WTC11 (cell line): ENCODE results near the gene OPCML. TPM values are rescaled to one million over a fixed set of nuclear protein-coding genes. Genes with fewer than 3 reads are reported as not detected.

ENCODE experiments used
- ATAC-seq: fragments of 200-7000 bp; cut with Tn5 transposase; 2 replicates; pipeline ENCODE4 v1.10.0; 2021; ENCODE audit warnings: mild to moderate bottlenecking, moderate library complexity
- CTCF ChIA-PET: fragments of 300-600 bp; sonication (Branson Sonifier 250); formaldehyde crosslinking; loops from one replicate; lab custom pipeline; 2021; ENCODE audit warnings: antibody characterized with exemption; lab: Charles Lee
- POLR2A ChIA-PET: fragments of 350-600 bp; sonication (Branson Sonifier 250); formaldehyde crosslinking; loops from one replicate; lab custom pipeline; 2021; ENCODE audit warnings: antibody characterized with exemption; lab: Charles Lee
- DNase-seq: peaks from one replicate; pipeline ENCODE4 v3.0.0; 2021; ENCODE audit warnings: low spot score
- H3K27ac Mint-ChIP-seq: 2 replicates; pipeline ENCODE4 v1.8.0; 2021; ENCODE audit warnings: mixed read lengths
- H3K27me3 Mint-ChIP-seq: 2 replicates; pipeline ENCODE4 v1.8.0; 2021; ENCODE audit warnings: low read depth, mild to moderate bottlenecking, moderate library complexity, mixed read lengths
- H3K36me3 Mint-ChIP-seq: 2 replicates; pipeline ENCODE4 v1.8.0; 2021; ENCODE audit warnings: mixed read lengths
- H3K4me1 Mint-ChIP-seq: 2 replicates; pipeline ENCODE4 v1.8.0; 2022; ENCODE audit warnings: mixed read lengths
- H3K4me3 Mint-ChIP-seq: 2 replicates; pipeline ENCODE4 v1.8.0; 2021; ENCODE audit warnings: mild to moderate bottlenecking, moderate library complexity, mixed read lengths
- H3K9me3 Mint-ChIP-seq: 2 replicates; pipeline ENCODE4 v1.8.0; 2021; ENCODE audit warnings: mixed read lengths
- ATF2 ChIP-seq: sonication (generic); formaldehyde crosslinking; IDR thresholded peaks from 2 replicates; pipeline ENCODE4 v1.8.1; 2022; ENCODE audit warnings: low read depth, missing genetic modification reagents, borderline replicate concordance
- ATF6 ChIP-seq: sonication (generic); formaldehyde crosslinking; IDR thresholded peaks from 2 replicates; pipeline ENCODE4 v1.8.1; 2023; ENCODE audit warnings: mild to moderate bottlenecking, missing genetic modification reagents
- CREB1 ChIP-seq: sonication (generic); formaldehyde crosslinking; IDR thresholded peaks from 2 replicates; pipeline ENCODE4 v1.8.0; 2023; ENCODE audit warnings: mild to moderate bottlenecking, missing genetic modification reagents
- CREM ChIP-seq: sonication (generic); formaldehyde crosslinking; IDR thresholded peaks from 2 replicates; pipeline ENCODE4 v1.8.1; 2022; ENCODE audit warnings: mild to moderate bottlenecking, missing genetic modification reagents, moderate library complexity
- E2F1 ChIP-seq: sonication (generic); formaldehyde crosslinking; IDR thresholded peaks from 2 replicates; pipeline ENCODE4 v1.8.0; 2022; ENCODE audit warnings: mild to moderate bottlenecking, missing genetic modification reagents
- ELF4 ChIP-seq: sonication (generic); formaldehyde crosslinking; IDR thresholded peaks from 2 replicates; pipeline ENCODE4 v1.8.1; 2022; ENCODE audit warnings: low read depth, mild to moderate bottlenecking, moderate library complexity, missing genetic modification reagents
- FOXK1 ChIP-seq: sonication (generic); formaldehyde crosslinking; IDR thresholded peaks from 2 replicates; pipeline ENCODE4 v1.8.0; 2022; ENCODE audit warnings: mild to moderate bottlenecking, moderate library complexity, missing genetic modification reagents
- GABPB1 ChIP-seq: sonication (generic); formaldehyde crosslinking; IDR thresholded peaks from 2 replicates; pipeline ENCODE4 v1.8.1; 2023; ENCODE audit warnings: mild to moderate bottlenecking, missing genetic modification reagents
- IRF2 ChIP-seq: sonication (generic); formaldehyde crosslinking; IDR thresholded peaks from 2 replicates; pipeline ENCODE4 v1.8.0; 2022; ENCODE audit warnings: low read depth, missing genetic modification reagents, borderline replicate concordance
- JAZF1 ChIP-seq: fragments of 250-450 bp; sonication (Bioruptor Pico); IDR thresholded peaks from 2 replicates; pipeline ENCODE4 v1.9.0; 2021; ENCODE audit warnings: moderate library complexity, mild to moderate bottlenecking, inconsistent platforms
- MLX ChIP-seq: sonication (generic); formaldehyde crosslinking; IDR thresholded peaks from 2 replicates; pipeline ENCODE4 v1.8.1; 2023; ENCODE audit warnings: mild to moderate bottlenecking, missing genetic modification reagents, moderate library complexity
- NR3C1 ChIP-seq: sonication (generic); formaldehyde crosslinking; conservative IDR thresholded peaks from 2 replicates; pipeline ENCODE4 v1.8.1; 2023; ENCODE audit warnings: low read depth, mild to moderate bottlenecking, missing genetic modification reagents
- SMAD4 ChIP-seq: sonication (generic); formaldehyde crosslinking; IDR thresholded peaks from 2 replicates; pipeline ENCODE4 v1.8.0; 2022; ENCODE audit warnings: mild to moderate bottlenecking, missing genetic modification reagents
- USF2 ChIP-seq: sonication (generic); formaldehyde crosslinking; IDR thresholded peaks from 2 replicates; pipeline ENCODE4 v1.8.1; 2023; ENCODE audit warnings: mild to moderate bottlenecking, missing genetic modification reagents, moderate library complexity
- ZNF121 ChIP-seq: sonication (generic); formaldehyde crosslinking; IDR thresholded peaks from 2 replicates; pipeline ENCODE4 v1.8.0; 2023; ENCODE audit warnings: missing genetic modification reagents
- ZNF138 ChIP-seq: sonication (generic); formaldehyde crosslinking; conservative IDR thresholded peaks from 2 replicates; pipeline ENCODE4 v1.8.1; 2022; ENCODE audit warnings: mild to moderate bottlenecking, moderate library complexity, missing genetic modification reagents
- ZNF219 ChIP-seq: sonication (generic); formaldehyde crosslinking; IDR thresholded peaks from 2 replicates; pipeline ENCODE4 v1.8.0; 2023; ENCODE audit warnings: missing genetic modification reagents, mild to moderate bottlenecking, borderline replicate concordance
- ZNF317 ChIP-seq: sonication (generic); formaldehyde crosslinking; IDR thresholded peaks from 2 replicates; pipeline ENCODE4 v1.8.1; 2023; ENCODE audit warnings: low read depth, mild to moderate bottlenecking, moderate library complexity, missing genetic modification reagents, borderline replicate concordance
- ZNF416 ChIP-seq: fragments of 250-450 bp; sonication (Bioruptor Pico); IDR thresholded peaks from 2 replicates; pipeline ENCODE4 v1.9.0; 2021; ENCODE audit warnings: mild to moderate bottlenecking, inconsistent platforms
- ZNF532 ChIP-seq: fragments of 250-450 bp; sonication (Bioruptor Pico); IDR thresholded peaks from 2 replicates; pipeline ENCODE4 v1.9.0; 2021; ENCODE audit warnings: mild to moderate bottlenecking, borderline replicate concordance
- total RNA-seq: library from RNA; stranded (reverse); gene quantifications from 3 replicates; pipeline ENCODE4 v1.2.3, GENCODE V29; 2021

The OPCML gene
- total RNA-seq, 1 experiment from 2014 or later, result 1.5 TPM

GRCh38 chr11:132862933-132863332 lies 669.4 kb downstream of the OPCML start:
- Mint-ChIP-seq H3K27me3 (no peaks in the 10 kb centered on the region), H3K27ac (no peak overlapping the region), H3K4me1 (peaks cover 42% of the 10 kb centered on the region), H3K4me3 (no peak overlapping the region), H3K36me3 (no peaks in the 10 kb centered on the region; the same call in 1 of the 2 replicates), H3K9me3 (peaks cover 5% of the 10 kb centered on the region; the same call in 1 of the 2 replicates)
- ATAC-seq, result no peak
- POLR2A ChIA-PET, result no interaction called here
- TF ChIP-seq JAZF1 (CRISPR knock-in tag) (no peak), ATF6 (CRISPR knock-in tag) (no peak), SMAD4 (no peak), MLX (CRISPR knock-in tag) (no peak), NR3C1 (CRISPR knock-in tag) (no peak), CREM (no peak), ZNF416 (no peak), ATF2 (CRISPR knock-in tag) (no peak), IRF2 (CRISPR knock-in tag) (no peak), CREB1 (CRISPR knock-in tag) (no peak), ZNF121 (CRISPR knock-in tag) (no peak), ZNF219 (no peak), USF2 (CRISPR knock-in tag) (no peak), ZNF532 (CRISPR knock-in tag) (no peak), GABPB1 (no peak), ZNF138 (CRISPR knock-in tag) (no peak), FOXK1 (CRISPR knock-in tag) (no peak), ZNF317 (CRISPR knock-in tag) (no peak), ELF4 (CRISPR knock-in tag) (no peak), E2F1 (CRISPR knock-in tag) (no peak)
- CTCF ChIA-PET, result interaction anchor here (0.9 to 1.3 kb wide), 2 partner anchors 80 to 201 kb away, joined by 4 read pairs; no protein-coding TSS in a partner anchor
- no peak for DNase-seq
